ENCODE measurements around the gene THEMIS. TPM values are rescaled to one million over a fixed set of nuclear protein-coding genes. Genes with fewer than 3 reads are reported as not detected.

Gene THEMIS
- polyA plus RNA-seq, 1 experiment, result not detected

DNA sequence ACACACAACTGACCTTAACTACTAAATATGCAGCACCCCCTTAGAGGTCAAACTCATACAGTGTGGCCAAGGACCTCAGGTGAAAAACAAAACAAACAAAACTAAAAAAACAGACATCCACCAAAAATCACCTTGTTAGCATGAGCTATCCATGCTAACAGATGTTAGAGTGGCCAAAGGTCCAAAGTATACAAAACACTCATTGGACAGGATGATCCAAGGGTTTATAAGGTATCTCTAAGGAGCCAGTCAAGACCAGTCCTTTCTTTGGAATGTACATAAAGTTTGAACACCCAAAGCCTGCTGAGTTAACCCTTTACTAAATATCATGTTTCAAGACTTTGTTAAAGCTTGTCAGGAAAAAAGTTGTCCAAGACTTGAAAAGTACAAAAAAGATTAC, 35.8 kb downstream of the THEMIS start:
- Histone ChIP-seq H3K27me3 (ENCODE audit: control insufficient read depth, insufficient read depth, low read length) (no peaks in the 10 kb centered on the region), H3K36me3 (ENCODE audit: control insufficient read depth, insufficient read depth, low read length) (no peaks in the 10 kb centered on the region), H3K4me3 (ENCODE audit: low read depth, low read length) (no peak overlapping the region)
- no peak for DNase-seq (ENCODE audit: low read depth)
- ChIA-PET CTCF (no interaction called here), POLR2A (no interaction called here)
- no peak for TF ChIP-seq CTCF (IDR thresholded peaks at IDR 0.05; ENCODE audit: insufficient read depth, low read depth, low read length)

DNA sequence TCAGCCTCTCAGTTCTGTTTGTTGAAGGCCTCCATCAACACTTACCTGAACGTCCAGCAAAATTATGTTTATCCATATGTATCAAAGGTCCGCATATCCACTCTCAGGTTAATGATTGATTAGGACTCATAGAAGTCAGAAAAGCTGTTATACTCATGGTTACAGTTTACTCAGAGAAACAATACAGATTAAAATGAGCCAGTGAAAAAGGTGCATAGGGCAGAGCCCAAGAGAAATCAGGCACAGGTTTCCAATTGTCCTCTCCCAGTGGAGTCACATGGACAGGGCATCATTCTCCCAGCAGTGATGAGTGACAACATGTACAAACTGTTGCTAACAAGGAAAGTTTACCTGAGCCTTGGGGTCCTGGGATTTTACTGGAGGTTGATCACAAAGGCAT, 36.2 kb downstream of the THEMIS start:
- no peak for TF ChIP-seq CTCF (IDR thresholded peaks at IDR 0.05; ENCODE audit: insufficient read depth, low read depth, low read length)
- CTCF ChIA-PET, result no interaction called here
- Histone ChIP-seq H3K27me3 (ENCODE audit: control insufficient read depth, insufficient read depth, low read length) (no peaks in the 10 kb centered on the region), H3K4me3 (ENCODE audit: low read depth, low read length) (no peak overlapping the region), H3K36me3 (ENCODE audit: control insufficient read depth, insufficient read depth, low read length) (no peaks in the 10 kb centered on the region)
- no peak for DNase-seq (ENCODE audit: low read depth)
- POLR2A ChIA-PET, result no interaction called here

DNA sequence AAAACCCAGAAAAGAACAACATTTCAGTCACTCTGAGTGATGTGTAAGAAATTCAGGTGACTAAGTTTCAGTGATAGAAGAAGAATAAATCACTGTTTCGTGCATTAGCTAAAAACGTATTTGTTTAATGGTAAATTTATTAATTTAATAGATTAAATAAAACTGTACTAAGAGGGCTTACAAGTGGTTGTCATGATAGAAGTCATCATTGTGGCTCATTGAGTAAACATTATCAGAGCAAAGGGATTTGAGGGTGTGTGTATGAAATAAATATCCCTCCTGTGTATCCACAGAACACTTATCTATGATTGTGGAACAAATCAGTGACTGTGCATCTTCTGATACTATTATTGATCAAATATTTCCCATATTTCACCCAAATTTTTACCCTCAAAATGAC, 40.1 kb downstream of the THEMIS start:
- no peak for DNase-seq (ENCODE audit: low read depth)
- Histone ChIP-seq H3K4me3 (ENCODE audit: low read depth, low read length) (no peak overlapping the region), H3K27me3 (ENCODE audit: control insufficient read depth, insufficient read depth, low read length) (no peaks in the 10 kb centered on the region), H3K36me3 (ENCODE audit: control insufficient read depth, insufficient read depth, low read length) (no peaks in the 10 kb centered on the region)
- TF ChIP-seq CTCF (IDR thresholded peaks at IDR 0.05; ENCODE audit: insufficient read depth, low read depth, low read length), result no peak
- ChIA-PET POLR2A (no interaction called here), CTCF (no interaction called here)

GRCh38 chr6:127859956-127860355, 40.9 kb downstream of the THEMIS start:
- H3K36me3 ChIP-seq (ENCODE audit: control insufficient read depth, insufficient read depth, low read length), result no peaks in the 10 kb centered on the region
- H3K4me3 ChIP-seq (ENCODE audit: low read depth, low read length), result no peak overlapping the region
- CTCF ChIA-PET, result no interaction called here
- POLR2A ChIA-PET, result no interaction called here
- TF ChIP-seq CTCF (IDR thresholded peaks at IDR 0.05; ENCODE audit: insufficient read depth, low read depth, low read length), result no peak
- no peaks in the 10 kb centered on the region for H3K27me3 ChIP-seq (ENCODE audit: control insufficient read depth, insufficient read depth, low read length)
- no peak for DNase-seq (ENCODE audit: low read depth)

DNA sequence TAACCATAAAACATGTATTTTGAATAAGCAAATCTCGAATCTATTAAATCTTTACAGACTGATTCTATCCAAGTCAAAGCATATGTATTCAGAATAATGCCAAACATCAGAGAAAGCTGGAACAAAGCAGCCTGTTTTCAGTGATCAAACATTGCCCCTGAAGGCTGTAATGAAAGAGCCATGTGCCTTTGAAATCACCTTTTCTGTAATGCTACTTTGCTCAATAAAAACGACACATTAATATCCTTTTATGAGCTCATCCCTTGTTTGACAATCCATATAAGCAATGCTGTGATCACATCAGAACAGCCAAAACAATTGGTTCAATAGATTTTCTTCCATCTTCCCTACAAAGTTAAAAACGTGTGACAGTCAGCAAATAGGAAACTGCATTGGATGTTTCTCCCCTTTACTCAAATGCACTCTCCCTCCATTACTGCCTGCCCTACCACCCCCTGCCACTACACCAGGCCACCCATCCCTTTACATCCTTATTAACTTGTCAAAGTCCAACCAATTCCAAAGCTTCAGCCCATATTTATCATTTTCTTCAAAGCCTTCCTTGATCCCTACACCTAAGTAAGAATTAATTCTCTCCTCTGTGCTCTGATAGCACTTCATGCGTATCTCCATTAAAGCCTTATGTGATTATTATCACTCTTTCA, 42.0 kb downstream of the THEMIS start:
- no peak for TF ChIP-seq CTCF (IDR thresholded peaks at IDR 0.05; ENCODE audit: insufficient read depth, low read depth, low read length)
- Histone ChIP-seq H3K27me3 (ENCODE audit: control insufficient read depth, insufficient read depth, low read length) (no peaks in the 10 kb centered on the region), H3K4me3 (ENCODE audit: low read depth, low read length) (no peak overlapping the region), H3K36me3 (ENCODE audit: control insufficient read depth, insufficient read depth, low read length) (no peaks in the 10 kb centered on the region)
- DNase-seq (ENCODE audit: low read depth), result no peak
- ChIA-PET POLR2A (no interaction called here), CTCF (interaction anchor here (0.7 to 1.2 kb wide), 2 partner anchors 8 to 18 kb away, joined by 3 to 4 read pairs; no protein-coding TSS in a partner anchor)

Data from BJ (cell line).